Cerebellar nuclear complex (tissue), 1 donor: ENCODE data around the gene WAC.
"Not testable (repeated sequence)": the region's sequence is repeated elsewhere in the genome, so short reads cannot be mapped to it uniquely, and the experiment has no call there.

Source experiments
- DNase-seq, 2 experiments: peaks; one replicate each; lab custom pipeline; 2025; lab: John Stamatoyannopoulos, UW

The WAC gene

DNA sequence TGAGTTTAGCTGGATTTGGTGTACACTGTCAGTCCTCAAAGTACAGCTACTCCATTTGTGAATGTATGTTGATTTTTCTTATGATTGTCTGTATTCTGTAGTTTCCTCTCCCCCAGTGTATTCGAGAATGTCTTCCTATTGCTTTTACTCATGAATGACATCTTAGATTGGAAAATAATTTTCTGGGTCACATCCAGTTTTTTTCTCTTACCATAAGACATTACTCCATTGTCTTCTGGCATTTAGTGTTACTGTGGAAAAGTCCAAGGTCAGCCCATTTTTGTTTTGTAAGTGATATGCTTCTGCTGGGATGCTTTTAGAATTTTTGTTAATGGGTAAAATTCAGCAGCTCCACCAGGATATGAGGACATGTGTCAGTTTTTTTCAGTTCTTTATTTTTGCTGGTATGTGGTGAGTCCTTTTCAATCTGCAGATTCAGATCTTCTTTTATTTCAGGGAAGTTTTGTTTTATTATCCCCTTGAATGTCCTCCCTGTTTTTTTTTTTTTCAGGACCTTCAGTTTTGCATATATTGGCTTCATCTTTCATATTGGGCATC is 33.6 kb downstream of the WAC start:
- DNase-seq: no peak

DNA sequence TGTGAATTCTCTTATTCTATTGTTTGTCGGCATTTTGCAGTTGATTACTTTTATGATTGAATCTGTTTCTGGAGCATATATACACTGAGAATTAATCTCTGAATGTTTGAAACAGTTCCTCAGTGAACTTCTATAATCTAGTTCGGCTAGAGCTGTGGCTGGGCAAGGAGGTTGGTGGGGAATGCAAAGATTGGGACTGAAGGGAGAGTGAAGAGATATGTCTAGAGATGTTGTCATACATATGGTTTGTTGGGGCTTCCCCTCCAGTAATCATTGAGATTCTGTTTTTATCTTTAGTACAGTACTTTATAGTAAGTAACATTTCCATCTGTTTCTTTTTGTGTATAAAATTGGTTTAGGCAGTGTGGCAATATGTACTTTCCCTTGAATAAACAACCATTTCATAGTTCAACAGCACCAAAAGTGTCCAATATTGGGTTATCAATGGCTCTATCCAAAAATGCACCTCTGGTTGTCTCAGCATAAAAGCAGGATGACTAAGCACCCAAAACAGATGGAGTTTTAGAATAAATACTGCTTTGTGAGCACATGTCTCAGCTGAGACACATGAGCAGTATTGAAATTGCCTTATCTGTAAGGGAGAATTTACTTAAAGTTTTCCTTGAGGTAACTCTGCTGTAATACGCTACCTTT is 36.7 kb downstream of the WAC start:
- DNase-seq: no peak

DNA sequence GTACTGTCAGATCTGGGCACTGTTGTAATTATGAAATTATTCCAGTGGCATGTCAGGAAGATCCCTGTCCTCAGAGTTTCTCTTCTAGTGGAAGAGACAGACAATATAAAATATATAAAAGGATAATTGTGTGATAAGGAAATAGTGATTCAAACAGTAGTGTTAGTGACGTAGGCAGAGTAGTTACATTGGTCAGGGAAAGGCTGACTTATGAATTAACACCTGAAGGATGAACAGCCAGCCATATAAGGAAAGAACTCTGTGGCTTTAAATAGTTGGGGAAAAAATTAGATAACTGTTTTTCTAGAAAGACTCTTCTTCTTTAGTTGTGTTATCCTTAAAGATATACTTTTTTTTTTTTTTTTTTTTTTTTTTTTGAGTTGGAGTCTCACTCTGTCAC is 37.7 kb downstream of the WAC start:
- no peak for DNase-seq

DNA sequence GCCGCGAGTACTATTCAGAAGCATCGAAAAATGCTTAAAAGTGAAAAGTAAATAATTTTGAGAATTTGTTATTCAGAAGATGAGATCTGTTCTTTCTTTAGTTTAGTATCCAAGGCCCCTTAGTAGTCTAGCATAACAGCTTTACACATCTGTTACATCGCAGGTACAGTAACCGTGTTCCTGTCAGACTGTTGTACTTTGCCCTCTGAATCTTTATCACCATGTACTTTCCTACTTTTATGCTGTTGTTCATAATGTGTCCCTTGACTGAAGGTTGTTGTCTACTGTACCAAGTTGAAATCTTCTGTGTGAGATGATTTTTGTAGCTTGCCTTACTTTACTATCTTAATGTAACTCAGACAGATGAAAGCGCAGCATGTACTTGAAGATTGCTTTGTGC is 38.3 kb downstream of the WAC start:
- no peak for DNase-seq

DNA sequence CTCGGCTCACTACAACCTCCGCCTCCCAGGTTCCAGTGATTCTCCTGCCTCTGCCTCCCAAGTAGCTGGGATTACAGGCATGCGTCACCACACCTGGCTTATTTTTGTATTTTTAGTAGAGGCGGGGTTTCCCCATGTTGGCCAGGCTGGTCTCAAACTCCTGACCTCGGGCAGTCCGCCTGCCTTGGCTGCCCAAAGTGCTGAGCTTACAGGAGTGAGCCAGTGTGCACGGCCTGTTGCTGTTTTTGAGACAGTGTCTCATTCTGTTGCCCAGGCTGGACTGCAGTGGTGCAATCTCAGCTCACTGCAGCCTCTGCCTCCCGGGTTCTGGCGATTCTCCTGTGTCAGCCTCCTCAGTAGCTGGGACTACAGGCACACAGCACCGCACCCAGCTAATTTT is 41.3 kb downstream of the WAC start:
- not testable (repeated sequence) for DNase-seq

DNA sequence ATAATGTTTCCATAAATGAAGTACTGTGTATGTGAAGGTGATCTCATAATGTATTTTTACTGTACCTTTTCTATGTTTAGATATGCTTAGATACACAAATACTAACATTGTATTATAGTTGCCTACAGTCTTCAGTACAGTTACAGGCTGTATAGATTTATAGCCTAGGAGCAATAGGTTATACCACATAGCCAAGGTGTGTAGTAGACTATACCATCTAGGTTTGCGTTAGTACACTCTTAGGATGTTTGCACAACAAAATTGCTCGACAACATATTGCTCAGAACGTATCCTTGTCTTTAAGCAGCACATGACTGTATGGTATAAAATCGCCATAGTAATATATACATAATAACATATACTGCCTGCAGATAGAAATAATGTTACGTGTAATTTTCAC is 42.9 kb downstream of the WAC start:
- DNase-seq: no peak

DNA sequence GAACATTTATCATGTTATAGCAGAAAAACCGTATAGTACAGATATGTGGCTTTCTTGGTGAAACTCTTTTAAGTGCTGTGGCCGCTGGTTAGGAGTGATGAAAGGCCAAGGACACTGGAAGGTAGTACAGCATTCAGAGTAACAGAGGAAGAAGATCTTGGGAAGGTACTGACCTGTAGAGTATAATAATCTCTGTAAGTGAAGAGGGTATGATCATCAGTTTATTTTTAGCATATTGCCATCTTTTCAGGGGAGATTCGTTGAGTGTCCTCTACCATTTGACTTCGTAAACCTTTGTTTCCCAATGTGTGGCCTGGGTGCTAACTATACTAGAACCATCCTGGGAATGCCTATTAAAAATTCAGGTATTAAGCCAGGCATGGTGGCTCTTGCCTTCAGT is 44.6 kb downstream of the WAC start:
- DNase-seq: no peak

DNA sequence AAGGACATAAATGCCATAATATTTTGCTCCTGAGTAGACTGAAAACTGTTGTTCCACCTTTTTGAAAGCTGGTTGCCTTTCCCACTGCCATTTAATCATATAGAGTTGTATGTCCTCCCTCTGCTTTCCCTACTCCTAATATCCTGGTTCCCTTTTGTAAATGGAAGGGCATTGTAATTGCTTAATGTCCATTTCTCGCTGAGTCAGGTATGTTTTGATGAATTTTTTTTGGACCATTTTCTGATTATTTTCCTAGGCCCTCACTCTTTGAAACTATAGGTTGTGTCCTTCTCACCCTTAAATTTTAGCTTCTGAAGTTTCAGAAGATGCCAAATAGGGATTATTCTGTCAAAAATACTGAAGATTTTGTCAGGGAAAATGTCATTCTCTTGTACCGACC is 45.5 kb downstream of the WAC start:
- DNase-seq: no peak

DNA sequence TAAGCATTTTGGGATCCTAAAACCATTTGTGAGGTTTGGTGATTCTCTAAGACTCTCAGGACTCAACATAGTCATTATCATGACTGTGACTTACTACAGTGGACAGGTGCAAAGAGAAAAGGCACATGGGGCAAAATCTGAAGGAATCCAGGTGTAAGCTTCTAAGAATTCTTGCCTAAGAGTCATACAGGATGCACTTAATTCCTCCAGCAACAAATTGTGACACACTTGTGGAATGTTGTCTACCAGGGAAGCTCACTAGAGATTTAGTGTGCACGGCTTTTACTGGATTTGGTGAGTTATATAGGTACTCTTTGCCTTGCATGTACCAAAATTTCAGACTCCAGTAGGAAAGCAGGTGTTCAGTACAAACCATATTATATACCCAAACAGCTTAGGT is 47.9 kb downstream of the WAC start:
- no peak for DNase-seq

DNA sequence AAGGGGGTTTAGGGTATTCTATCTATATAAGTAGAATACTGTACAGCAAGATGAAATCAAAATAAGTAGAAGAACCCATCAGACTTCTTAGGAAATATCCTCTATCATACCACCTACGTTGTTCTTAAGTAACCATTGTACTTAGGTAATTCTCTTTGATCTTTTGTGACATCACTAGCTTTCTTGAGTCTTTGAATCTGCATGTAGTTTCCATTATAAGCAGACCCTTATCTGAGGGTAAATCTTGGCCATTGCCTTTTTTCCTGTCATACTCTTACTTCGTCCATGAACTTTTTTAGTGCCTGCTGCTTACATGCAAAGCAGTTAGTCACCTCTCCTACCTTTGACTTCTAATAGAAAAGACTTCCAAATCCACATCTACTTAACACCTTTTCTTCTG is 49.0 kb downstream of the WAC start:
- DNase-seq: no peak

DNA sequence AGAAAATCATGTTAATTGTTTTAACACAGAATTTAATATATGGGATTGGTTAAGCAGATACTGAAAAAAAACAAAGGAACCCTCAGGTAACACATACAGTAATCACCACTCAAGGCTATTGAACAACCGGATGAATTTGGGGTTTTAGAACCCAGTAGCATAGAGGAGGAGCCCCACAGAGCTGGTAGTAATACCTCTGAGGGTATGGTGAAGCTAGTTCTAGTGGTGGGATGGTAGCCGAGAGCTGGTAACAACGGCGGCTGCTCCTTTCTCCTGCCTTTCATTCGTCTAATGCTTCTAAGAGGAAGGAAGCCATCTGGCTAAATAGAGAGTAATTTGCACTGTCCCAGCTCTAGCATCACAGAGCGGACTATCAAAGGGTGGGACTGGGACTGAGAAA is 52.2 kb downstream of the WAC start:
- DNase-seq: no peak

DNA sequence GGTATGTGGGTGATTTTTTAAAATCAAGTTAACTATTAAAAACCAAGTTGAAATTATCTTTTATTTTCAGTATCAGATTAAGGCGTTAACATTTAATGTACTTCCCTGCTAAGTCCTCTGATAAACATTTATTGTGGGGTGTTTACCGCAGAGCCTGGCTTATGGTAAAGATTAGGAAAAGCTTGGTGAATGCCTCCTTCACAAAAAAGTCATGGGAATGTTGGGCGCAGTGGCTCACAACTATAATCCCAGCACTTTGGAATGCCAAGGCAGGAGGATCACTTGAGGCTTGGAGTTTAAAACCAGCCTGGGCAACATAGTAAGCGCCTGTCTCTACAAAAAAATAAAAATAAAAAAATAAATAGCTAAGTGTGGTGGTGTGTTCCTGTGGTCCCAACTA is 53.3 kb downstream of the WAC start:
- no peak for DNase-seq

DNA sequence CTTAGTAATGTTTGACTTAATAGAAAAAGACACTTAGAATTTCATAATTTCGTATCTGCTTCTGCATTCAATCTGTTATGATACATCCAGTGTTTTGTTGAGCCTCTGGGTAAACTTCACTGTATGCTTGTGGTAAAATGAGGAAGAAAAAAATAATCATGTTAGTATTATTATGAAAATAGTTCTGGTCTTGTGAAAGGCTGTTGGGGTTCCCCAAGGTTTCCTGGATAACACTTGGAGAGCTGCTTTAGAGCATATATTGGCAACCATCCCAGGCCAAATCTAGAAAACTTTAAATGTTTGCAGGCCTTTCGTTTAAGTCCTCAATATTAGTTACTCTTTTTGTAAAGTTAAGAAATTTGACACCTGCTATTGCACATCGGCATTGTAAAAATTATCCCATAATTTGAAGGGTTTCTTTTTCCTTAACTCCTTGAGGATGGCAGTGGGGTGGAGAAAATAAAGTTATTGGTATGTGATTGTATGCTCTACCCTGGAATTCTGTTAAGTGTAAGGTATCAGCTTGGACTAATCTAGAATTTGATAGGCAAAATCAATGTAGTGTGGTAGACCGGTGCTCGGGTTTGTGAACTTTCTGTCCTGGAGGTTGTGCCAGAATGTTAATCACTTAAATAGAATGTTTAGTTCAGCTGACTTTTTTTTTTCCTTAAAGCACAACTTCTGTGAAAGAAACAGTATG is 54.5 kb downstream of the WAC start:
- no peak for DNase-seq

DNA sequence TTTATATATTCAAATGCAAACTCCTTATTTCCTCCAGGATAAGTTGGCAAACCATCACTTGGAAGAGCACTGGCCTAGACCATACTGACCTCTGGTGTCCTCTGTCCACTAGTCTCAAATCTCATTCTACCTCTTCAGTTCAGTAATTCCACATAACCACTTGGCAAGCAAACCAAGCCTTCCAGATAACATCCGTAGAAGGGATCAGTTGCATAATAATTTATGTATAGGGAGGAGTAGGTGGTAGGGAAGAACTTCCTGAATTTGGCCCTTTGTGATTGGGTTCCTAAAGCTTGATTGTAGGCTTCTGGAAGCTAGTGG is 55.0 kb downstream of the WAC start:
- DNase-seq: no peak

DNA sequence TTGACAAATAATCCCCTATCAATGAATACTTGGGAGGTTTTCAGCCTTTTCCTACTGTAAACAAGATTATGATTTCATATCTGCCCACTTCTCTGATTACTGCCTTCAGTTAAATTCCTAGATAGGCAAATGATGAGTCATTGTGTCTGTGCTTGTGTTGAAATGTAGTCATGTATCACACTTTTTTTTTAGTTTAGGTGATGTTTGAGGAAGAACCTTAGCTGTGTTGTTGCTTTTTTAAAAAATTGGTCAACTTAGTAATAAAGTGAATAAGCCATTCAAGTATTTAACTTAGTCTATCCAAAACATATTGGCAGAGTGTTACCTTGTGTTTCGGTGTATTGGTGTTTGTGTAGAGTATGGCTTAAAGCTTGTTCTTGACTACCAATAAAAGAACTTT is 60.0 kb downstream of the WAC start:
- DNase-seq: no peak

DNA sequence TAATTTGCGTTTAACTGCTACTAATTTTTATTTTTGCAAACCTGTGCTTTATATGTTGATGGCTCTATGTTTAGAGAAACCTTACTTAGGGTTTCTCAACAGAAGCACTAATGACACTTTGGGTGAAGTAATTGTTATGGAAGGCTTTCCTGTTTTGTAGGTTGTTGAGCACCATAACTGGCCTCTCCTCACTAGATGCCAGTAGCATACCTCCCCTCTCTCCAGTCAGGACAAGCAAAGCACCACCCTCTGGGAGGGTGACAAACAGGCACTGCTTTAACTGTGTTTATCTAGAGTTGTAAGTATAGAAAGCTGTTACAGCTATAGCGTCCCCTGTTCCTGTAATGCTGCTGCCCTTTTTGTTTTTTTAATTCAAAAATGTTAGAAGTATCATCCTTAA is 60.9 kb downstream of the WAC start:
- DNase-seq: no peak

DNA sequence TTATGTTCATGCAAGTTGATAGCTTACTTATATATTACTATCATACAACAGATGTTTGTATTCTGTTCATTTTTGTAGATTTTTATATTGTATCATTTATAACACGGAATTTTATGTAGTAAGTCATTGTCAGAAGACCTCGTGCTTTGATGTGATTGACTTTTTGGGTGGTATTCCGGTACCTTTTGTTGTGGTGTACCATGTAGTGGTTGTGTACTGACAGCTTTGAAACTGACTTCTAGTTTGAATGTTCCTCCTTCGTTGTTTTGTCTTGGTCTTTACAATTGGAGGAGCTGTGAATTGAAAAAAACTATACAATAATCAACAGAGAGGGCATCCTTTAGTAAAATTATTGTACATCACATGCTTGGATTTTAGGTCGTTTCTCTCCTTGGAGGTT is 61.5 kb downstream of the WAC start:
- no peak for DNase-seq

DNA sequence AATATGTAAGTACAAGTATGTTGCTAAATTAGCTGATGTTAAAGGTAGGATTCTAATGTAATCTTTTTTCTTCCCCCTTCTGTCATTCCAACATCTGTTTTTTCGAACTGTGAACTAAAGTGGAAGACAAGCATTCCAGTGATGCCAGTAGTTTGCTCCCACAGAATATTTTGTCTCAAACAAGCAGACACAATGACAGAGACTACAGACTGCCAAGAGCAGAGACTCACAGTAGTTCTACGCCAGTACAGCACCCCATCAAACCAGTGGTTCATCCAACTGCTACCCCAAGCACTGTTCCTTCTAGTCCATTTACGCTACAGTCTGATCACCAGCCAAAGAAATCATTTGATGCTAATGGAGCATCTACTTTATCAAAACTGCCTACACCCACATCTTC is 62.7 kb downstream of the WAC start:
- no peak for DNase-seq

DNA sequence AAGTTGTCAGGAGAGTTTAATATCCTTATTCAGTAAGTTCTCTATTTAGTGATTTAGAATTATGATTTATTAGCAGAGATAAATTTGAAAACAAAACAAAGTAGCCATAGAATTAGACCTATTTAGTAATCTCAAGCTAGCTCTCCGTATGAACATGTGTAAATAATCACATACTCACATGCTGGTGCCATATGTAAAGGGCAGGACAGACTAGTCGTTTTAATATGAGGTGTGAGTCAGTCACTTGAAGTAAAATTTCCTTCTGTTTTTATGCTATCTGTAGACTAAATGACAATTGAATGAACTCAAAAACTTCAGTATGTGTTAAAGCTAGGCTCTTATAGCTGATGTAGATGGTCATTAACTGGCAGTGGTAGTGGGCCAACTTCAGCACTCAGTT is 67.1 kb downstream of the WAC start:
- no peak for DNase-seq

DNA sequence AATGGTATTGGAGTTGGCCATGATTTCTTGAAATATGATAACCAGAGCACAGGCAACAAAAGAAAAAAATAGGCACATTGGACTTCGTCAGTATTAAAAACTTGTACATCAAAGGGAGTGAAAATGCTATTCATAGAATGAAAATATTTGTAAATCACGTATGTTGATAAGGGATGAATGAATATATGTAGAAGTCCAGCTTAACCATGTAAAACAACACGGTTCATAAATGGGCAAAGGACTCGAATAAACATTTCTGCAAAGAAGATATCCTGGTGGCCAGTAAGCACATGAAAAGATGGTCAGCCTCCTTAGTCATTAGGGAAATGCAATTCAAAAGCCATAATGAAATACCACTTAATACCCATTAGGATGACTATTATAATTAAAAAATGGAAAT is 68.1 kb downstream of the WAC start:
- no peak for DNase-seq

DNA sequence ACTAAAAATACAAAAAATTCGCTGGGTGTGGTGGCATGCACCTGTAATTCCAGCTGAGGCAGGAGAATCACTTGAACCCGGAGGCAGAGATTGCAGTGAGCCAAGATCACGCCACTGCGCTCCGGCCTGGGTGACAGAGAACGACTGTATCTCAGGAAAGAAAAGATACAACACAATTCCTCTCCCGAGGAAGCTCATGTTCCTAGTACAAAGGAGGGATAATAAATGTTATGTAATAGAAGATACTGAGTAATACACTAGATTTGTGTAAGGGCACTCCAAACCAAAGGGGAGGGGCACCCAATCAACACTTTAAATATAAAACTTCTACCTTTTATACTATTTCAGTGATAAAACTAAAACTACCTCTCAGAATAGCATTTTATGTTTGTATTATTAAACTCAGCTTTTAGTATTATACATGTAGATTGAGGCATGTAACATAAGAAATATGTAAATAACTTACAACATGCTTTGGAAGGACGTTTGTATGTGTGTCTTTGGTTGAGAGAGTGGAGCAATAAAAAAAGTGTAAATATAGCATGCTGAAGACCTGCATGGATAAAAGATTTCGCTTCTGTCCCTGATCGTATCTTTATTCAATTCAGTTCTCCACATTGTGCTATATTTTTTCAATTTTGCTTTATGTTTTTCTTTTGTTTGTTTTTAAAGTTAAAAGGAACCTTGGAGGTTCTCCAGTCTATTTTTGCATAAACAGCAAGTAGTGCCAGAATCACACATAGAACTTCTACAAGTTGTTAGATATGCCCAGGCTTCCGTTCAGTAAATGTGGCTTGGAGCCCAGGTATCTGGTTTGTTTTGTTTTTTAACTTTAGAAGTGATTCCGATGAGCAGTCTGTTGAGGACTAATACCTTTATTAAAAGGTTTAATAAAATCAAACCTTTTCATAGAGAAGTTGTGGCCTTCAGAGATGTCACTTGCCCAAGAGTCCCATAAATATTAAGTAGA is 71.9 kb downstream of the WAC start:
- no peak for DNase-seq

DNA sequence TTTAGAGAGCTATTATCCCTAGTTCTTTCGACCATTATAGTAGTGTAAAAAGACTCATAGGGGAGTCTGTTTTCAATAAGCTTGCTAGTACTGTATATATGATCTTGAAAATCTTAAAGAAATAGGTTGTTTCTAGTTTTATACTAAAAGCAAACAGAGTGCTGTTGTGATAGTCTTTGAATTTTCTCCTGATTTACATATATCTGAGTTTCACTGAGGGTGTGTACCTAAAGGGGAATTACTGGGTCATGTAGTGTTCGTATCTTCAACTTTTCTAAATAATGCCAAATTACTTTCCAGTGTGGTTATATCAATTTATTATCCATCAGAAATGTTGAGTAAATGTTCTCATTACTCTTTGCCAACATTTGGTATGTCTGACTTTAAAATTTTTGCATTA is 73.7 kb downstream of the WAC start:
- no peak for DNase-seq

DNA sequence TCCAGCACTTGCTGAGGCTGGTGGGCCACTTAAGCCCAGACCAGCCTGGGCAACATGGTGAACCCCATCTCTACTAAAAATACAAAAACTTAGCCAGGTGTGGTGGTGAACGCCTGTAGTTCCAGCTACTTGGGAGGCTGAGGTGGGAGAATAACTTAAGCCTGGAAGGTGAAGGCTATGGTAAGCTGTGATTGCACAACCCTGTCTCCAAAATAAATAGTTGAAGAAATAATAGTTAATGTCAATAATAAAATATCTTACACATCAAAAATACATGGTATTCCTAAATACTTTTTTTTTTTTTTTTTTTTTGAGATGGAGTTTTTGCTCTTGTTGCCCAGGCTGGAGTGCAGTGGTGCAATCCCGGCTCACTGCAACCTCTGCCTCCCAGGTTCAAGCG is 76.7 kb downstream of the WAC start:
- not testable (repeated sequence) for DNase-seq
